ENCODE measurements around the gene MTHFD2L. TPM values are rescaled to one million over a fixed set of nuclear protein-coding genes. Genes with fewer than 3 reads are reported as not detected.

The MTHFD2L gene
- total and polyA plus RNA-seq, 10 donors: 7.8 to 19.7 (median 13.3) TPM

DNA sequence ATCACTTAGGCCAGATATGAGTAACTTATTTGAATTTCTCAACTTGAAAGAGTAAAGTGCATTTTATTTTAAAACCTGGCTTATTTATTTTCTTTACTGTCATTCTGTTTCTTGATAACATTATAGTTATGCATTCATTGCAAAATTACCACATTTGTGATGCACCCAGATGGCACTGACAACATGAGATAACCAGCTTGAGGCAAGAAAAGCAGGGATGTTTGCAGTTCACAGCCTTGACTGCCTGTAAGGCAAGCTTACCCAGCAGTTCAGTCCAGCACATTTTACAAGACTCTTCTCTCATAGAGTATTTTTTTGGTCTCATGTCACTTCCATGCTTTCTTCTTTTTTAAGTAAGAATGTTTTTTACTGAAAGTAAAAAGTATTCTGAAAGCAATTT, 125.0 kb downstream of the MTHFD2L start:
- Histone ChIP-seq H3K4me3 (no peak overlapping the region), H3K9me3 (no peaks in the 10 kb centered on the region), H3K4me1 (no peaks in the 10 kb centered on the region), H3K27ac (no peak overlapping the region), H3K27me3 (replicated peaks in 1 of 7) (no peaks in the 10 kb centered on the region), H3K36me3 (no peaks in the 10 kb centered on the region)
- no peak for TF ChIP-seq POLR2A (IDR thresholded peaks at IDR 0.05)
- TF ChIP-seq POLR2AphosphoS5 (IDR thresholded peaks at IDR 0.05): no peak
- no peak for TF ChIP-seq CTCF (IDR thresholded peaks at IDR 0.05 in 8 of 11, conservative IDR thresholded peaks at IDR 0.05 in 3 of 11)
- intact Hi-C loops (cut with DNase I; ENCODE audit: low total_unique reads): no loop called here
- no peak for DNase-seq

DNA sequence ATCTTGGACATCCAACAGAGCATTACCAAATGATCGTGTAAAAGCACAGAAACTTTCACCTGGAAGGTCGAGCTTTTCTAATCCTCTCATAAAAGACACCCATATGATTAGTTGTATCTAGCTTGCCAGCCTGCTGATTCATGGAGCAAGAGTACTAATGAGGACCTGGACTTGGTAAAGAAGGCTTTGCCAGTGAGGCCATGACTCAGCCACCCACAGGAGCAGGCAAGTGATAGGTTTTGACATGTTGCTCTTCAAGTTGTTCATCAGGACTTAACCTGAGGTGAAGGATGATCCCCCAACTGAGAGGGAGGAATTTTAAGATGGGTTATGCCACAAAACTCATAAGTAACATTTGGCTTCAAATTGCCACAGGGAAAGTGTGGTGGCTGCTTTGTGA, 125.7 kb downstream of the MTHFD2L start:
- H3K36me3 ChIP-seq: no peaks in the 10 kb centered on the region
- intact Hi-C loops (cut with DNase I; ENCODE audit: low total_unique reads): no loop called here
- H3K9me3 ChIP-seq: no peaks in the 10 kb centered on the region
- WGBS, 5 donors: 76 to 99% (median 86%) methylated on average over 2 of the region's 2 CpGs
- no peak for DNase-seq
- no peak for TF ChIP-seq POLR2AphosphoS5 (IDR thresholded peaks at IDR 0.05)
- TF ChIP-seq POLR2A (IDR thresholded peaks at IDR 0.05): no peak
- TF ChIP-seq CTCF (IDR thresholded peaks at IDR 0.05 in 8 of 11, conservative IDR thresholded peaks at IDR 0.05 in 3 of 11): no peak
- H3K4me1 ChIP-seq: no peaks in the 10 kb centered on the region
- no peak overlapping the region for H3K27ac ChIP-seq
- no peaks in the 10 kb centered on the region for H3K27me3 ChIP-seq (replicated peaks in 1 of 7)
- H3K4me3 ChIP-seq: no peak overlapping the region

GRCh38 chr4:74284053-74284452, 126.1 kb downstream of the MTHFD2L start:
- Histone ChIP-seq H3K4me1 (no peaks in the 10 kb centered on the region), H3K27ac (no peak overlapping the region), H3K36me3 (no peaks in the 10 kb centered on the region), H3K27me3 (replicated peaks in 1 of 7) (no peaks in the 10 kb centered on the region), H3K4me3 (no peak overlapping the region), H3K9me3 (no peaks in the 10 kb centered on the region)
- 87 to 92% (median 91%) methylated on average over 3 of the region's 3 CpGs for WGBS, 5 donors
- DNase-seq: no peak
- TF ChIP-seq POLR2A (IDR thresholded peaks at IDR 0.05): no peak
- TF ChIP-seq POLR2AphosphoS5 (IDR thresholded peaks at IDR 0.05): no peak
- TF ChIP-seq CTCF (IDR thresholded peaks at IDR 0.05 in 8 of 11, conservative IDR thresholded peaks at IDR 0.05 in 3 of 11): no peak
- intact Hi-C loops (cut with DNase I; ENCODE audit: low total_unique reads): no loop called here

GRCh38 chr4:74287164-74287563, 129.2 kb downstream of the MTHFD2L start:
- intact Hi-C loops (cut with DNase I; ENCODE audit: low total_unique reads): no loop called here
- TF ChIP-seq CTCF (IDR thresholded peaks at IDR 0.05 in 8 of 11, conservative IDR thresholded peaks at IDR 0.05 in 3 of 11) (no peak), POLR2AphosphoS5 (IDR thresholded peaks at IDR 0.05) (no peak), POLR2A (IDR thresholded peaks at IDR 0.05) (no peak)
- Histone ChIP-seq H3K4me3 (no peak overlapping the region), H3K9me3 (peaks cover 0 to under 1% (median 0%) of the 10 kb centered on the region in 8 donors), H3K27ac (no peak overlapping the region), H3K36me3 (no peaks in the 10 kb centered on the region), H3K27me3 (replicated peaks in 1 of 7) (no peaks in the 10 kb centered on the region), H3K4me1 (no peaks in the 10 kb centered on the region)
- no peak for DNase-seq
- WGBS, 5 donors: 87 to 97% (median 94%) methylated on average over 1 of the region's 1 CpG

Data from spleen (tissue), 11 donors.